ENCODE data around the gene NTF4. TPM values are rescaled to one million over a fixed set of nuclear protein-coding genes. Genes with fewer than 3 reads are reported as not detected.

Gene NTF4
- total and polyA plus RNA-seq, 2 of the 8 experiments (the other 6 are each of a cell fraction or from before 2014, with no cell fraction given) = 3.1 to 6.5 TPM

DNA sequence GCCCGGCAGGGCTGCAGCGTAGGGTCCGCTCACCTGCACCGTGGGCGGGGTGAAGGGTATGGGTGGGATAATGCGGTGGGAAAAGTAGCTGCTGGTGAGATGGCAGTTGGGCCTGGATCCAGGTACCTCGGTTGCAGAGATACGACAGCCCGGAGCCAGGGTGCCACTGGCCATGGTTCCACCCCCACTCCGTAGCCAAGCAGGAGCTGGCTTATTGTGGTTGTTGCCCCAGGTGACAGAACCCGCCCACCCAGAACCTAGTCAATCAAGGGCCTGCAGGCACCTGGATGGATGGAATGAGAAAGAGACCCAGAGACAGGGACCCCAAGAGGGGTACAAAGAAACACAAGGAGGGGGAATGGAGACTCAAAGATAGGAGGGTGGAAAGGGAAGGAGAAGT, 44.3 kb downstream of the NTF4 start:
- Histone ChIP-seq H3K14ac (ENCODE audit: insufficient read length) (no peak overlapping the region), H2BK120ac (replicated peaks; ENCODE audit: low read depth, low read length) (no peak overlapping the region), H3K4me2 (ENCODE audit: insufficient read depth in 1 of 2, low read depth in 2 of 2, low read length in 2 of 2) (peak overlapping the region; percentile 33 to 78; a peak in 2 of 4 replicates), H2BK15ac (ENCODE audit: low read length) (no peak overlapping the region), H3K23me2 (ENCODE audit: low read depth, low read length) (peaks cover 6% of the 10 kb centered on the region; the same call in 1 of the 2 replicates), H4K20me1 (replicated peaks in 1 of 2; ENCODE audit: control insufficient read depth in 1 of 2, insufficient read depth in 2 of 2, low read length in 2 of 2) (peaks cover 0 to 2% of the 10 kb centered on the region in 2 experiments), H3K9ac (replicated peaks in 1 of 4; ENCODE audit: extremely low read depth in 1 of 4, low read depth in 3 of 4, low read length in 3 of 4) (no peak overlapping the region), H3K4me1 (replicated peaks in 1 of 4; ENCODE audit: control insufficient read depth in 3 of 4, insufficient read depth in 4 of 4, low read length in 3 of 4) (peaks cover 0 to 17% (median 8%) of the 10 kb centered on the region in 4 experiments; a peak in 5 of 7 replicates), H4K5ac (ENCODE audit: insufficient read length, low read depth, low read length) (no peak overlapping the region), H2BK20ac (ENCODE audit: low read length) (no peak overlapping the region), H3K36me3 (ENCODE audit: control insufficient read depth in 2 of 4, insufficient read depth in 4 of 4, low read length in 3 of 4) (peaks cover under 1 to 9% (median 2%) of the 10 kb centered on the region in 4 experiments; a peak in 6 of 8 replicates), H2BK12ac (ENCODE audit: low read depth, low read length) (peak overlapping the region; percentile 50; the same call in 1 of the 2 replicates), H3K9me3 (ENCODE audit: insufficient read depth in 2 of 2, low read depth in 1 of 2, low read length in 1 of 2) (no peaks in the 10 kb centered on the region), H3K79me2 (ENCODE audit: control insufficient read depth in 1 of 2, insufficient read depth in 2 of 2, low read length in 2 of 2) (no peaks in the 10 kb centered on the region), H4K91ac (replicated peaks; ENCODE audit: insufficient read length, low read length) (no peak overlapping the region), H2AK5ac (ENCODE audit: low read depth, low read length) (no peak overlapping the region), H3K27me3 (replicated peaks in 1 of 4; ENCODE audit: control insufficient read depth in 3 of 4, extremely low read depth in 1 of 4, insufficient read depth in 3 of 4, low read length in 3 of 4) (peaks cover 0 to 15% (median 12%) of the 10 kb centered on the region in 4 experiments; a peak in 6 of 7 replicates), H3K18ac (ENCODE audit: extremely low read depth, low read length) (peak overlapping the region; percentile 71), H2BK5ac (ENCODE audit: low read depth, low read length) (no peak overlapping the region), H3K23ac (ENCODE audit: insufficient read length) (no peak overlapping the region), H4K8ac (ENCODE audit: extremely low read depth, insufficient read depth, low read length) (no peak overlapping the region), H3K27ac (ENCODE audit: low read depth, low read length) (no peak overlapping the region), H3K4ac (replicated peaks; ENCODE audit: insufficient read length, low read depth, low read length) (no peak overlapping the region), H3K4me3 (ENCODE audit: extremely low read depth in 1 of 4, insufficient read depth in 2 of 4, low read depth in 3 of 4, low read length in 4 of 4) (no peak overlapping the region), H3K56ac (replicated peaks; ENCODE audit: insufficient read length, low read depth, low read length) (no peak overlapping the region), H2AFZ (ENCODE audit: low read length) (no peak overlapping the region), H3K79me1 (ENCODE audit: low read depth, low read length) (no peaks in the 10 kb centered on the region)
- CTCF ChIA-PET (ENCODE audit: partially characterized antibody) = interaction anchor here (1.2 to 8.1 kb wide), 6 partner anchors 11 to 205 kb away, joined by 3 to 46 read pairs (median 8); partner anchors contain the start of genes CGB2, GYS1 and RUVBL2
- WGBS, 2 experiments (ENCODE audit: extremely low coverage in 1 of 2, insufficient coverage in 1 of 2, insufficient read length in 1 of 2, insufficient replicate concordance in 2 of 2, low coverage in 1 of 2, low lambda C conversion rate in 2 of 2, missing lambda C conversion rate in 1 of 2) = 75% methylated on average over 11 of the region's 11 CpGs; no CpG with 5 or more reads in 1 of the 2 experiments
- DNase-seq (ENCODE audit: low read depth in 1 of 2, low spot score in 2 of 2) (peak in 1 of 2 experiments; percentile 60), FAIRE-seq (no peak)
- POLR2A ChIA-PET (ENCODE audit: partially characterized antibody) = interaction anchor here (1.1 to 1.5 kb wide), 5 partner anchors 22 to 210 kb away, joined by 3 to 6 read pairs (median 3); partner anchors contain the start of genes BCAT2 and LIN7B
- TF ChIP-seq POLR2AphosphoS5 (IDR thresholded peaks at IDR 0.05; ENCODE audit: low read depth, low read length) = no peak
- peak; percentile 8; the same call in 1 of the 2 replicates for TF ChIP-seq SP2 (IDR thresholded peaks at IDR 0.05; ENCODE audit: low read length)
- no peak for TF ChIP-seq BACH1 (IDR thresholded peaks at IDR 0.05; ENCODE audit: low read length)
- TF ChIP-seq KDM5A (IDR thresholded peaks at IDR 0.05; ENCODE audit: low read length) = no peak
- TF ChIP-seq TAF7 (optimal IDR thresholded peaks at IDR 0.05; ENCODE audit: borderline replicate concordance, low read depth, low read length) = no peak
- TF ChIP-seq KDM1A (IDR thresholded peaks at IDR 0.05; ENCODE audit: borderline replicate concordance, low read length) = no peak

Data from H1 (cell line).